Keratinocyte (primary cell): ENCODE results near the gene NFKBIZ. TPM values are rescaled to one million over a fixed set of nuclear protein-coding genes. Genes with fewer than 3 reads are reported as not detected.
A peak's percentile ranks its signal among the peaks of the same experiment; 100 is the strongest.

Experiments used
- DNase-seq: peaks from one replicate; pipeline ENCODE4 v3.0.0-alpha.2; 2011; ENCODE audit warnings: low read depth, missing footprints, low spot score
- FAIRE-seq: peaks from 2 replicates; lab custom pipeline; 2011; peaks lifted over from hg19 to GRCh38; lab: Jason Lieb, UNC
- H2AFZ ChIP-seq: 2 replicates; pipeline ENCODE4 v1.6.0; 2012; ENCODE audit warnings: low read length, control low read depth, inconsistent platforms; ENCODE audit not compliant: control insufficient read depth
- H3K27ac ChIP-seq: 2 replicates; pipeline ENCODE4 v1.5.1; 2011; ENCODE audit warnings: low read length; ENCODE audit not compliant: control insufficient read depth, insufficient read depth
- H3K27me3 ChIP-seq: 3 replicates; pipeline ENCODE4 v1.6.0; 2011; ENCODE audit warnings: low read length; ENCODE audit not compliant: control insufficient read depth, insufficient read depth; ENCODE audit errors: extremely low read depth
- H3K36me3 ChIP-seq, 2 experiments: 2 replicates in 1 of 2; 3 replicates in 1 of 2; pipeline ENCODE4 v1.5.1; 2011; ENCODE audit warnings: low read length in 2 of 2, mild to moderate bottlenecking in 1 of 2; ENCODE audit not compliant: control insufficient read depth in 2 of 2, insufficient read depth in 2 of 2; ENCODE audit errors: extremely low read depth in 1 of 2
- H3K4me1 ChIP-seq: 3 replicates; pipeline ENCODE4 v1.5.1; 2011; ENCODE audit warnings: low read length; ENCODE audit not compliant: control insufficient read depth, insufficient read depth; ENCODE audit errors: extremely low read depth
- H3K4me2 ChIP-seq: 3 replicates; pipeline ENCODE4 v1.6.0; 2011; ENCODE audit warnings: low read depth, low read length; ENCODE audit not compliant: control insufficient read depth, insufficient read depth; ENCODE audit errors: extremely low read depth
- H3K4me3 ChIP-seq, 3 experiments: fragments of 200-600 bp in 1 of 3; sonication (generic) in 1 of 3; 2 replicates in 2 of 3; 3 replicates in 1 of 3; pipeline ENCODE4 v1.5.1; 2011 to 2016; ENCODE audit warnings: low read length in 3 of 3, mild to moderate bottlenecking in 3 of 3, control low read depth in 2 of 3, inconsistent platforms in 1 of 3, low read depth in 1 of 3, mixed read lengths in 1 of 3, mixed run types in 1 of 3, moderate library complexity in 1 of 3; ENCODE audit not compliant: control insufficient read depth in 2 of 3, insufficient read depth in 2 of 3; ENCODE audit errors: extremely low read depth in 1 of 3
- H3K79me2 ChIP-seq: 2 replicates; pipeline ENCODE4 v1.6.0; 2012; ENCODE audit warnings: low read length; ENCODE audit not compliant: control insufficient read depth, insufficient read depth
- H3K9ac ChIP-seq: 3 replicates; pipeline ENCODE4 v1.6.0; 2011; ENCODE audit warnings: low read length; ENCODE audit not compliant: control insufficient read depth, insufficient read depth; ENCODE audit errors: extremely low read depth
- H3K9me1 ChIP-seq: 3 replicates; pipeline ENCODE4 v1.6.0; 2011; ENCODE audit warnings: low read length; ENCODE audit not compliant: control insufficient read depth, insufficient read depth; ENCODE audit errors: extremely low read depth
- H3K9me3 ChIP-seq: 2 replicates; pipeline ENCODE4 v1.5.1; 2012; ENCODE audit warnings: low read depth, low read length; ENCODE audit not compliant: control insufficient read depth
- H4K20me1 ChIP-seq: 3 replicates; pipeline ENCODE4 v1.6.0; 2011; ENCODE audit warnings: low read length; ENCODE audit not compliant: control insufficient read depth, insufficient read depth; ENCODE audit errors: extremely low read depth
- EZH2 ChIP-seq: IDR thresholded peaks from one replicate; pipeline ENCODE4 v1.6.1; 2012; ENCODE audit warnings: inconsistent platforms, mild to moderate bottlenecking, low read length, moderate library complexity
- dilution Hi-C: fragments of 300-500 bp; cut with MboI; formaldehyde crosslinking; loops from one replicate; pipeline ENCODE4 v1.7.0; 2020; ENCODE audit warnings: low sequenced_read_pairs; ENCODE audit not compliant: extremely low pct_ligation_motif_present
- polyA plus RNA-seq, 5 experiments: library from polyadenylated mRNA; depleted of rRNA in 3 of 5; stranded (reverse) in 3 of 5; stranded (forward) in 1 of 5; unstranded in 1 of 5; fragments of >200 nt; gene quantifications; 1 replicate in 1 of 5; 2 replicates in 3 of 5; 3 replicates in 1 of 5; pipeline versions ENCODE4 v1.2.1 to v1.2.3, GENCODE V29; 2011 to 2012; ENCODE audit warnings: missing spikeins in 2 of 5, low read depth in 1 of 5, low replicate concordance in 1 of 5
- TF ChIP-seq, protein P1 (sequence below), 3 experiments: IDR thresholded peaks in 1 of 3; conservative IDR thresholded peaks in 1 of 3; optimal IDR thresholded peaks in 1 of 3; 2 replicates in 2 of 3; 3 replicates in 1 of 3; pipeline versions ENCODE3 to v1.5.1; 2011; ENCODE audit warnings: low read length in 3 of 3, mild to moderate bottlenecking in 3 of 3, moderate library complexity in 2 of 3, control low read depth in 1 of 3, inconsistent platforms in 1 of 3; ENCODE audit not compliant: insufficient read depth in 2 of 3; ENCODE audit errors: extremely low read depth in 1 of 3

The NFKBIZ gene
- polyA plus RNA-seq, 1 donor (not counting 4 experiments of a cell fraction or from before 2014, with no cell fraction given) = 88.9 TPM

DNA sequence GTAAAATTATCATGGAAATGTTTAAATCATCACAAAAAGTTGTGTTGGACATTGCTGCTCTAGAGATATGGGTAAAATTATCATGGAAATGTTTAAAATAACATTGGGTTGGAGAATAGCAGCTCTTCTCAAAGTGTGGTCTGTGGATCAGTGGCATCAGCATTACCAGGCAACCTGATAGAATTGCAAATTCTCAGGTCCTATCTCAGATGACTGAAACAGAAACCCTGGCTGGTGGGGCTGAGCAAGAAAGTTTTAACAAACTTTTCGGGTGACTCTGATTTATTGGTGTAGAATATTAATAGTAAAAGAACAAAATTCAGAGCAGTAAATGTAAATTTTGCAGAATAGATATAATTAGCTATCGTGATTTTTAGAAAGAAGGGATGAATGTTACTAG lies 41.4 kb upstream of the NFKBIZ start:
- DNase-seq (no peak), FAIRE-seq (no peak)
- Histone ChIP-seq H3K27me3 (no peaks in the 10 kb centered on the region), H3K9me1 (no peaks in the 10 kb centered on the region), H3K36me3 (no peaks in the 10 kb centered on the region), H3K4me1 (no peaks in the 10 kb centered on the region), H3K79me2 (no peaks in the 10 kb centered on the region), H4K20me1 (no peaks in the 10 kb centered on the region), H3K9ac (no peak overlapping the region), H2AFZ (no peak overlapping the region), H3K9me3 (no peaks in the 10 kb centered on the region), H3K4me3 (no peak overlapping the region), H3K27ac (no peak overlapping the region), H3K4me2 (no peak overlapping the region)
- TF ChIP-seq, protein P1, sequence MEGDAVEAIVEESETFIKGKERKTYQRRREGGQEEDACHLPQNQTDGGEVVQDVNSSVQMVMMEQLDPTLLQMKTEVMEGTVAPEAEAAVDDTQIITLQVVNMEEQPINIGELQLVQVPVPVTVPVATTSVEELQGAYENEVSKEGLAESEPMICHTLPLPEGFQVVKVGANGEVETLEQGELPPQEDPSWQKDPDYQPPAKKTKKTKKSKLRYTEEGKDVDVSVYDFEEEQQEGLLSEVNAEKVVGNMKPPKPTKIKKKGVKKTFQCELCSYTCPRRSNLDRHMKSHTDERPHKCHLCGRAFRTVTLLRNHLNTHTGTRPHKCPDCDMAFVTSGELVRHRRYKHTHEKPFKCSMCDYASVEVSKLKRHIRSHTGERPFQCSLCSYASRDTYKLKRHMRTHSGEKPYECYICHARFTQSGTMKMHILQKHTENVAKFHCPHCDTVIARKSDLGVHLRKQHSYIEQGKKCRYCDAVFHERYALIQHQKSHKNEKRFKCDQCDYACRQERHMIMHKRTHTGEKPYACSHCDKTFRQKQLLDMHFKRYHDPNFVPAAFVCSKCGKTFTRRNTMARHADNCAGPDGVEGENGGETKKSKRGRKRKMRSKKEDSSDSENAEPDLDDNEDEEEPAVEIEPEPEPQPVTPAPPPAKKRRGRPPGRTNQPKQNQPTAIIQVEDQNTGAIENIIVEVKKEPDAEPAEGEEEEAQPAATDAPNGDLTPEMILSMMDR (optimal IDR thresholded peaks at IDR 0.05 in 1 of 3, IDR thresholded peaks at IDR 0.05 in 1 of 3, conservative IDR thresholded peaks at IDR 0.05 in 1 of 3; ENCODE audit: extremely low read depth in 1 of 3, insufficient read depth in 2 of 3, low read length in 3 of 3) = no peak
- no peak for TF ChIP-seq EZH2
- dilution Hi-C loops = loop anchor here (10.0 kb wide), 1 partner anchor 417 kb away; no protein-coding TSS in a partner anchor

DNA sequence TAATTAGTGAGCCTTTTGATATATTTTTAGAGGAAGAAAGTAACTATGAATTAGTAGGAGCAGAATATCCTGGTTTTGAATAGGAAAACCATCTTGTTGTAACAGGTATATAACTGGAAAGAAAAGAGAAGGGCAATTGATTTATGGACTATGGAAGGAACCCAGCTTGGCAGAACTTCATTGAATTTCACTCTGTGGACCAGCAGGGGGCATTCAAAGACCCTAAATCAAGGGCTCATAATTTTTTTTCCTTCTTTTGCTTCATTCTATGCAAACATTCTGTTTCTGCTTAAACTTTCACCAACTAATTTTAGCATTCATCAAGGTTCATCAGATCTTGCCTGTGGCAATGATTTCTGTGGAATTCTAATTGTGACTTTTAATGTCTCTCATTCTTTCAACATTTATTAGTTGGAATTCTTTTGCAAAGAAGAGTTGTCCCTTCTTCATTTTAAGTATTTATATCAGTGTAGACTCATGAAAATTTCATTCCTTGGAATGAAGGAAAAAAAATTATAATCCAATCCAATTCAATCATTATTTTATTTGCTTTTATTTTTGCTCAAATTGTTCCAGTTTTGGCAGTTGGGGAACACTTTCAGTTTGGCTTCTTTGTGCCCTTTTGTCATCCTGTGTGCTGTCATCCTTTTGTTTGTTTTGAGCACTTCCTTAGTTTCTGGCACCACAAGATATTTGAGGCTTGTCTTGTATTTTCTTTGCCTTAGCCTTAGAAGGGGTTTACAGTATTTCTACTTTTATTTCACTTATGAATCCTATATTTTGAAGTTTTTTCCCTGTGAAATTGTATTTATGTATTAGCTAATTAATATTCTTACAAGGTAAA lies 39.9 kb upstream of the NFKBIZ start:
- Histone ChIP-seq H3K27ac (no peak overlapping the region), H3K27me3 (no peaks in the 10 kb centered on the region), H3K9me1 (no peaks in the 10 kb centered on the region), H3K4me2 (no peak overlapping the region), H3K9ac (no peak overlapping the region), H3K4me1 (no peaks in the 10 kb centered on the region), H3K36me3 (no peaks in the 10 kb centered on the region), H3K79me2 (no peaks in the 10 kb centered on the region), H3K9me3 (no peaks in the 10 kb centered on the region), H2AFZ (no peak overlapping the region), H4K20me1 (no peaks in the 10 kb centered on the region), H3K4me3 (no peak overlapping the region)
- DNase-seq = no peak
- dilution Hi-C loops = loop anchor here (10.0 kb wide), 1 partner anchor 415 kb away; no protein-coding TSS in a partner anchor
- peak; percentile 66 for FAIRE-seq
- TF ChIP-seq EZH2 = no peak
- TF ChIP-seq, protein P1 (optimal IDR thresholded peaks at IDR 0.05 in 1 of 3, IDR thresholded peaks at IDR 0.05 in 1 of 3, conservative IDR thresholded peaks at IDR 0.05 in 1 of 3; ENCODE audit: extremely low read depth in 1 of 3, insufficient read depth in 2 of 3, low read length in 3 of 3) = peak; percentile 47 to 53 (median 52)
